ENCODE measurements around the gene FKBP2.
"Not testable (repeated sequence)": the region's sequence is repeated elsewhere in the genome, so short reads cannot be mapped to it uniquely, and the experiment has no call there.

Gene FKBP2

GRCh38 chr11:64232182-64232966 lies 8.5 kb upstream of the FKBP2 start:
- in situ Hi-C loops (cut with HindIII; ENCODE audit: low sequenced_read_pairs), result no loop called here

- in situ Hi-C loops (cut with HindIII; ENCODE audit: low sequenced_read_pairs), result no loop called here
Observed at GRCh38 chr11:64232967-64233315, 8.0 kb upstream of the FKBP2 start.

GRCh38 chr11:64233913-64234586 lies 6.8 kb upstream of the FKBP2 start, which contains the start of gene VEGFB:
Gene VEGFB (plus strand): TSS chr11:64234584. CDS start chr11:64234834, 250 bp downstream.
- in situ Hi-C loops (cut with HindIII; ENCODE audit: low sequenced_read_pairs), result no loop called here

- in situ Hi-C loops (cut with HindIII; ENCODE audit: low sequenced_read_pairs), result no loop called here
Observed at GRCh38 chr11:64234647-64235379, 6.1 kb upstream of the FKBP2 start.

GRCh38 chr11:64235437-64236161 lies 5.3 kb upstream of the FKBP2 start:
- in situ Hi-C loops (cut with HindIII; ENCODE audit: low sequenced_read_pairs), result no loop called here

GRCh38 chr11:64237484-64237951 lies 3.4 kb upstream of the FKBP2 start:
- in situ Hi-C loops (cut with HindIII; ENCODE audit: low sequenced_read_pairs), result no loop called here

GRCh38 chr11:64238076-64238475 lies 2.8 kb upstream of the FKBP2 start:
- in situ Hi-C loops (cut with HindIII; ENCODE audit: low sequenced_read_pairs), result no loop called here

- in situ Hi-C loops (cut with HindIII; ENCODE audit: low sequenced_read_pairs), result no loop called here
Observed at GRCh38 chr11:64238999-64239398, 1.9 kb upstream of the FKBP2 start.

GRCh38 chr11:64239662-64240434 lies 1.0 kb upstream of the FKBP2 start:
- in situ Hi-C loops (cut with HindIII; ENCODE audit: low sequenced_read_pairs), result no loop called here

- in situ Hi-C loops (cut with HindIII; ENCODE audit: low sequenced_read_pairs), result no loop called here
Observed at GRCh38 chr11:64241241-64241490, 271 bp downstream of the FKBP2 start.

GRCh38 chr11:64241491-64242374 lies 838 bp downstream of the FKBP2 start:
- in situ Hi-C loops (cut with HindIII; ENCODE audit: low sequenced_read_pairs), result no loop called here

- in situ Hi-C loops (cut with HindIII; ENCODE audit: low sequenced_read_pairs), result no loop called here
Observed at GRCh38 chr11:64243236-64243854, 2.5 kb downstream of the FKBP2 start.

GRCh38 chr11:64244107-64244506 lies 3.2 kb downstream of the FKBP2 start:
- in situ Hi-C loops (cut with HindIII; ENCODE audit: low sequenced_read_pairs), result no loop called here

GRCh38 chr11:64244966-64245365 lies 4.1 kb downstream of the FKBP2 start:
- in situ Hi-C loops (cut with HindIII; ENCODE audit: low sequenced_read_pairs), result no loop called here

GRCh38 chr11:64245401-64245796 lies 4.5 kb downstream of the FKBP2 start:
- in situ Hi-C loops (cut with HindIII; ENCODE audit: low sequenced_read_pairs), result no loop called here

GRCh38 chr11:64245797-64246620 lies 5.1 kb downstream of the FKBP2 start:
- in situ Hi-C loops (cut with HindIII; ENCODE audit: low sequenced_read_pairs), result no loop called here

GRCh38 chr11:64246621-64246870 lies 5.7 kb downstream of the FKBP2 start:
- in situ Hi-C loops (cut with HindIII; ENCODE audit: low sequenced_read_pairs), result not testable (repeated sequence)

GRCh38 chr11:64246871-64247728 lies 6.2 kb downstream of the FKBP2 start, which contains the start of gene PPP1R14B:
Gene PPP1R14B (minus strand): TSS chr11:64246943. CDS start chr11:64246673, 270 bp downstream.
- in situ Hi-C loops (cut with HindIII; ENCODE audit: low sequenced_read_pairs), result no loop called here
